A673 (cell line): Measurements from ENCODE around the gene IQGAP2.
"Not testable (repeated sequence)": the region's sequence is repeated elsewhere in the genome, so short reads cannot be mapped to it uniquely, and the experiment has no call there.

Source experiments
- CTCF ChIP-seq: fragments of 300-800, 200-600 bp; sonication (generic); conservative IDR thresholded peaks from 2 replicates; pipeline ENCODE4 v1.5.1; 2017; ENCODE audit warnings: low read depth, mild to moderate bottlenecking, antibody characterized with exemption, low read length, moderate library complexity, mixed read lengths
- EZH2 ChIP-seq: fragments of 200-600 bp; sonication (generic); IDR thresholded peaks from 2 replicates; pipeline ENCODE4 v1.6.1; 2017; ENCODE audit warnings: borderline replicate concordance, low read depth, mild to moderate bottlenecking, mixed read lengths, antibody characterized with exemption, low read length; ENCODE audit not compliant: poor library complexity, severe bottlenecking

DNA sequence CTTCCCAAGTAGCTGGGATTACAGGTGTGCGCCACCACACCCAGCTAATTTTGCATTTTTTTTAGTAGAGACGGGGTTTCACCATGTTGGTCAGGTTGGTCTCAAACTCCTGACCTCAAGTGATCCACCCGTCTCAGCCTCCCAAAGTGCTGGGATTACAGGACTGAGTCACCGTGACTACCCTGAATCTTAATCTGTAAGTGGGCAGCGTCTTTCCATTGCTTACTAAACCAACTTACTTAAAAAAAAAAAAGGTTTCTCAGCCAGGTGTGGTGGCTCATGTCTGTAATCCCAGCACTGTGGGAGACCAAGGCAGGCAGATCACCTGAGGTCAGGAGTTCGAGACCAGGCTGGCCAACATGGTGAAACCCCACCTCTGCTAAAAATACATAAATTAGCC lies 25.5 kb downstream of the IQGAP2 start:
- TF ChIP-seq CTCF, EZH2: not testable (repeated sequence)
